ENCODE measurements around the gene ITGB4. TPM values are rescaled to one million over a fixed set of nuclear protein-coding genes. Genes with fewer than 3 reads are reported as not detected.

ITGB4 gene
- total and polyA plus RNA-seq, 2 of the 13 experiments (the other 11 are each of a cell fraction or from before 2014, with no cell fraction given), result 6.9 to 14.5 TPM

DNA sequence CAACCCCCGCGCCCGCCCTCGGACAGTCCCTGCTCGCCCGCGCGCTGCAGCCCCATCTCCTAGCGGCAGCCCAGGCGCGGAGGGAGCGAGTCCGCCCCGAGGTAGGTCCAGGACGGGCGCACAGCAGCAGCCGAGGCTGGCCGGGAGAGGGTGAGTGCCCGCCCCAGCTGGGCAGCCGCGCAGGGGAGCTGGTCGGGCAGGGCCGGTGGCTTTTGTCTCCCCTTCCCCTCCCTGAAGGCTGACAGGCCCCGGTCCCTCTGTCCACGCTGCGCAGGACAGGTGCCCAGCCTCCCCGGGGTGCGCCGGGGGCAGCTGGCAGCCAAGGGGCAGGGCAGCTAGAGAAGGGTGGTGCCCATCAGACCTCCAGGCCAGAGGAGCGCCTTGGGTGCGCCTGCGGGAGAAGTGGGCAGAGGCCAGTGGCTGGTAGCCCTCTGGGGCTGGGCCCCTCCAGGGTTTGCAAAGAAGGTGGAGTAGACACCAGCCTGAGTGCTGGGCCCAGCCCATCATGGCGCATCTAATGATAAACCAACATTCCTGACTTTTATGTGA lies 278 bp downstream of the ITGB4 start (continued):
- no peak for TF ChIP-seq TFDP2 (CRISPR knock-in tag; IDR thresholded peaks at IDR 0.05)

DNA sequence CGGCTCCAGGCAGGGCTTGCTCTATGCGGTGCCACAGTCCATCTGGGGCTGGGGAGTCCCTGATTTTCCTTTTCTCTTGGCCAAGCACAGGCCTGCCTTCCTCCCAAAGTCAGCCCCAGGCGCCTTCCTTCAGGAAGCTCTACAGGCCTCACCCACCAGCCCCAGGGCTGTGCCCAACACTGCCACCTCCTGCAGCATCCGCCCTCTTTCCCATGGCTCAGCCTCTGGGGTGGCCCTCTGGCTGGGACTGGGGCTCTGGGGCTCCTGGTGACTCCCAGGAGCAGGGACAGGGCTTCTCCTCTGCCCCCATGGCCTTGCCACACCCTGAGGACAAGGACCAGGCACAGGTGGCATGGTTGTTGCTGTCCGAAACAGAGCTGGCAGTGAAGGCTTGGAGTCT lies 817 bp downstream of the ITGB4 start:
- ChIA-PET CTCF (ENCODE audit: low intra/inter-chr PET ratio, low total read pairs) (no interaction called here), POLR2A (interaction anchor here (0.9 to 1.9 kb wide), 3 partner anchors 7 to 58 kb away, joined by 3 to 7 read pairs (median 6); no protein-coding TSS in a partner anchor)
- no peak for ATAC-seq
- TF ChIP-seq ZFP91 (CRISPR knock-in tag; IDR thresholded peaks at IDR 0.05; ENCODE audit: borderline replicate concordance), result 0 out of 2 replicates have a peak, but pooled peaks have one; percentile 8
- 0 out of 2 replicates have a peak, but pooled peaks have one; percentile 0 for TF ChIP-seq HNRNPL (IDR thresholded peaks at IDR 0.05; ENCODE audit: low read depth, low read length)
- TF ChIP-seq, protein P1, sequence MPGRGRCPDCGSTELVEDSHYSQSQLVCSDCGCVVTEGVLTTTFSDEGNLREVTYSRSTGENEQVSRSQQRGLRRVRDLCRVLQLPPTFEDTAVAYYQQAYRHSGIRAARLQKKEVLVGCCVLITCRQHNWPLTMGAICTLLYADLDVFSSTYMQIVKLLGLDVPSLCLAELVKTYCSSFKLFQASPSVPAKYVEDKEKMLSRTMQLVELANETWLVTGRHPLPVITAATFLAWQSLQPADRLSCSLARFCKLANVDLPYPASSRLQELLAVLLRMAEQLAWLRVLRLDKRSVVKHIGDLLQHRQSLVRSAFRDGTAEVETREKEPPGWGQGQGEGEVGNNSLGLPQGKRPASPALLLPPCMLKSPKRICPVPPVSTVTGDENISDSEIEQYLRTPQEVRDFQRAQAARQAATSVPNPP (CRISPR knock-in tag; IDR thresholded peaks at IDR 0.05), result no peak
- no peak for TF ChIP-seq ZNF275 (CRISPR knock-in tag; IDR thresholded peaks at IDR 0.05; ENCODE audit: borderline replicate concordance)
- 0 out of 2 replicates have a peak, but pooled peaks have one; percentile 4 for TF ChIP-seq AHR (CRISPR knock-in tag; IDR thresholded peaks at IDR 0.05)
- TF ChIP-seq ZFP41 (CRISPR knock-in tag; IDR thresholded peaks at IDR 0.05; ENCODE audit: borderline replicate concordance), result no peak
- intact Hi-C loops (cut with micrococcal nuclease; ENCODE audit: unreplicated experiment) (no loop called here), in situ Hi-C loops (cut with HindIII; ENCODE audit: extremely low pct_ligation_motif_present, low pct_unique_long_range_greater_than_20kb) (no loop called here)
- no peak for FAIRE-seq
- no peak overlapping the region for H2AFZ ChIP-seq (ENCODE audit: low read length)
- H3K4me2 ChIP-seq (ENCODE audit: low read depth, low read length), result peak overlapping the region; percentile 98; the same call in 1 of the 2 replicates
- H3K4me3 ChIP-seq (replicated peaks in 1 of 3; ENCODE audit: insufficient read depth in 1 of 3, low read depth in 2 of 3, low read length in 3 of 3), result no peak overlapping the region
- no peak for DNase-seq (ENCODE audit: low spot score)
- no peaks in the 10 kb centered on the region for H3K36me3 ChIP-seq (replicated peaks in 1 of 2; ENCODE audit: control insufficient read depth in 1 of 2, insufficient read depth in 2 of 2, low read length in 2 of 2)
- H3K9ac ChIP-seq (ENCODE audit: insufficient read depth, low read depth, low read length), result no peak overlapping the region
- no peaks in the 10 kb centered on the region for H3K9me3 ChIP-seq (ENCODE audit: low read length)
- H3K79me2 ChIP-seq (ENCODE audit: insufficient read depth, low read length), result no peaks in the 10 kb centered on the region
- H3K4me1 ChIP-seq (ENCODE audit: insufficient read depth, low read length), result peaks cover 32% of the 10 kb centered on the region
- H4K20me1 ChIP-seq (ENCODE audit: insufficient read depth, low read length), result no peaks in the 10 kb centered on the region
- H3K27ac ChIP-seq (ENCODE audit: extremely low read length, insufficient read depth, low read length), result no peak overlapping the region
- 68% methylated on average over 5 of the region's 5 CpGs for WGBS (ENCODE audit: low lambda C conversion rate)
- no TSS peak for BruUV-seq (replicated peaks)
- peaks cover 8 to 44% of the 10 kb centered on the region in 2 experiments; a peak in 3 of 5 replicates for H3K27me3 ChIP-seq (ENCODE audit: control insufficient read depth in 1 of 2, insufficient read depth in 2 of 2, low read length in 2 of 2)
